ENCODE measurements around the gene PHF12.
A peak's percentile ranks its signal among the peaks of the same experiment; 100 is the strongest.
"Not testable (repeated sequence)": the region's sequence is repeated elsewhere in the genome, so short reads cannot be mapped to it uniquely, and the experiment has no call there.

Gene PHF12

DNA sequence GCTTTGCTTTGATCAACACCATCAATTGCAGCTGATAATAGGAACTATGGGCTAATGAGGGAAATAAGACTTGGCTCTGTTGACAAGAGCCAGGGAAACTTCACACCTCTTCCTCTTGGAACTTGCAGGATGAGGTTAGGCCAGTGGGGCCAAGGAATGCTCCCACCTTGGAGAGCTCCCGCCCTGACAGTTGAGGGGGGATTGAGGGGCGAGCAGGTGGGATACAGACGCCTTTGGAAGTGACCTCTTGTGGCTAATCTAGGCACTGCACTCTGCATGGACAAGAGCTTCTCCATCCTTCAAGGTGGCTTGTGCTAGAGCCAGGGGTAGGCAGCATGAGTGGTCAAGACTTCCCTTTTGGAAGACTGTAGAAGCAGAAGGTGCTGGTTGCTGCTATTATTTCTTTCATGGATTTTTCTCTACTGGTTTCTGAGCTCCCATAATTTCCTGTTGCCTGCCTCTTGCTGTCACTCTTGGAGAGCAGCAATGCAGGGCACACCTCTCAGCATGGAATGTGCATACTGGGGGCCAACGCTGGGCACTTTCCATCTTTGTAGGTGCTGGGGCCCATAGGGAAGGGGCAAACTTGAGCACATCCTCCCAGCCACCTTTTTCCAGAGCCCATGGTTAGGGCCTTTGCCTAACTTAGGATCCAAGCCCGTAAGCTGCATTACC is 2.3 kb upstream of the PHF12 start:
- no peak for DNase-seq (ENCODE audit: low read depth)

GRCh38 chr17:28951991-28952975 is 965 bp upstream of the PHF12 start:
- DNase-seq (ENCODE audit: low read depth) = peak; percentile 94

- DNase-seq (ENCODE audit: low read depth) = no peak
Measured at GRCh38 chr17:28950752-28951427, 428 bp downstream of the PHF12 start.

GRCh38 chr17:28950017-28950751 is 1.1 kb downstream of the PHF12 start:
- no peak for DNase-seq (ENCODE audit: low read depth)

GRCh38 chr17:28949185-28950016 is 1.9 kb downstream of the PHF12 start:
- DNase-seq (ENCODE audit: low read depth) = no peak

DNA sequence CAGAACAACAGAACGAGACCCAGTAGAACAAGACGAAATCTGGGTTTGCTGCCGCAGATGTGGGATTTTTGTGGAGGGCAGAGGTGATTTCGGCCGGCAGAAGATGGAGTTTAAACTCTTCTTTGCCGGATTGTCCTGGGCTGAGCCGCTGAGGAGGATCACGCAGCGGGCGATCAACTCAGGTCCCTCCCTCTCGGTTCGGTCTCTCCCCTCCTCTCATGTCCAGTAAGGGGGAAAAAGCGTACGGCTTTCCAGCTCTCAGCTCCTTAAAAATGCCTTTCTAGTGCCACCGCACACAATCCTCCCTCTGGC is 2.5 kb downstream of the PHF12 start:
- no peak for DNase-seq (ENCODE audit: low read depth)

- no peak for DNase-seq (ENCODE audit: low read depth)
Measured at GRCh38 chr17:28948342-28948741, 3.0 kb downstream of the PHF12 start.

DNA sequence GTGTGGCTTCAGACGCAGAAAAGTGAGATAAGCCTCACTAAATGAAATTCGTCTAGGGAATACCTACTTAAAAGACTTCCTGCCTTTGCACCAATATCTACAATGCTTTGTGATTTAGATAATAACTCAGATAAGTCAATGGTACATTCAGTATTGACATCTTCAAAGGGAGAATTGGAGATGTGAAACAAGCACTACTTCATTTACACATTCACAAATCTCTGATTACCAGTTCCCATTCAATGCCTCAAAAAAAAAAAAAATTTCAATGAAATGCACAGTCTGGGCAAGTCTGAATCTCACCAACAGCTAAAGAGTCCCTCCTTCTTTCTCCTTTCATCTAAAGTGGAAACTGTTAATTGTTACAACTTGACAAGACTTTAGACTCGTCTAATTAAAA is 3.7 kb downstream of the PHF12 start:
- DNase-seq (ENCODE audit: low read depth) = no peak

- peak; percentile 68 for DNase-seq (ENCODE audit: low read depth)
Measured at GRCh38 chr17:28946239-28946638, 5.1 kb downstream of the PHF12 start.

- peak; percentile 75 for DNase-seq (ENCODE audit: low read depth)
Measured at GRCh38 chr17:28944862-28945741, 6.2 kb downstream of the PHF12 start.

GRCh38 chr17:28944343-28944742 is 7.0 kb downstream of the PHF12 start:
- DNase-seq (ENCODE audit: low read depth) = no peak

DNA sequence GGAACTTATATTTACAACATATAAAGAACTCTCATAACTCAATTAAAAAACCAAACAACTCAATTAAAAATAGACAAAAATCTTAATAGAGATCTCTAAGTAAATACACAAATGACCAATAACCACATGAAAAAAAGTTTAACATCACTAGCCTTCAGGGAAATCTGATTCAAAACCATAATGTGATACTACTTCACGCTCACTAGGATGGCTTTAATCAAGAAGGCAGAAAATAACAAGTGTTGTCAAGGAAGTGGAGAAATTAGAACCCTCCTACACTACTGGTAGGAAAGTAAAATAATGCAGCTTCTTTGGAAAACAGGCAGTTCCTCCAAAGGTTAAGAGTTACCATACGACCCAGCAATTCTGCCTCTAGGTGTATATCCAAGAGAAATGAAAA is 8.4 kb downstream of the PHF12 start:
- DNase-seq (ENCODE audit: low read depth) = no peak

- DNase-seq (ENCODE audit: low read depth) = no peak
Measured at GRCh38 chr17:28941251-28941650, 10.1 kb downstream of the PHF12 start.

DNA sequence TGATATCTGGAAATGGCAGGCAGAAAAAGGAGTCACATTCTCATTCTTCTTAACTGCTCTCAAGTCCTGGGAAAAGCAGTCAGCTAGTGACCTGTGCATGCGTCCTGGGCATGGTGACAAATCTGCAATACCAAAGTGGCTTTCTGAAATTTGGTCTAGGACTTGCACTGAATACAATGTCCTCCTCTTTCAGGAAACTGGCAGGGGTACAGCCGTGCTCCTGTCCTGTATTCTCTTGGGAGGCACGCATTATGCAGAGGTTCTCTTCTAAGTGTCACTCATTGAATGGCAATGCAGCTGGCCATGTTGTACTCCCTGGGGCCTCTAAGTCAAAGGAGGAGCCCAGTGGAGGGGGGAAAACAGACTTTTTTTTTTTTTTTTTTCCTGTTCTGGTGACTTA is 10.6 kb downstream of the PHF12 start:
- no peak for DNase-seq (ENCODE audit: low read depth)

- DNase-seq (ENCODE audit: low read depth) = no peak
Measured at GRCh38 chr17:28940142-28940541, 11.2 kb downstream of the PHF12 start.

- DNase-seq (ENCODE audit: low read depth) = no peak
Measured at GRCh38 chr17:28938552-28938951, 12.8 kb downstream of the PHF12 start.

GRCh38 chr17:28937044-28937729 is 14.1 kb downstream of the PHF12 start:
- no peak for DNase-seq (ENCODE audit: low read depth)

DNA sequence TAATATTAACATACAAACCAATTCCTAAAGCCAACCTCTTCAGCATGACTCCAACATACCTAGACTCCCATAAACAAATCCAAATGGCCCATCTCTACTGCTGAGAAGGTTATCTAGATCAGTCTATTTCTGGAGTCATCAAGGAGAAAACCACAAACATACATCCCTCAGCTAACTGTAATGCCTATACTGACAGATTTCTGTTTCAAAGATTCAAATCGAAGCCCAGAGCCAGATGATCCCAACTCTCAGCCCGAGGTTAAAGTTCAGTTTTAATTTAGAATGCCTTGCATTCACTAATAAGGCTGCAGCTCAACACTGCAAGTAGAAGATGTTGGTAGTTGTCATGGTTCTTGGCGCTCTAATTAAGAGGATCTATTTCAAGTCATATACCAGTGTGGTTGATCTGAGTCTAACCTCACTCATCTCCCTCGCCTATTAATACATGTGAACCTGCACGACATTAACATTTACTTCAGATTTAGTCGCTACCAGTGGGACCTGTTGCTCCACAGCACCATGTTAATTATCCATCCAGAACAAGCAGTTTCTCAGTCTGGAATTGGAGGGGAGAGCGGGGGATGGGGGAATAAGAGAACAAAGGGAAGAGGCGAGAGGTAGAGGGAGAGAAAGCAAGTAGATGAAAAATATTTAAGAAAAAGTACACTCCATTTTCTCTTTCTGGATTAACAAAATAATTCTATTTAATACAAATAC is 15.4 kb downstream of the PHF12 start:
- no peak for DNase-seq (ENCODE audit: low read depth)

DNA sequence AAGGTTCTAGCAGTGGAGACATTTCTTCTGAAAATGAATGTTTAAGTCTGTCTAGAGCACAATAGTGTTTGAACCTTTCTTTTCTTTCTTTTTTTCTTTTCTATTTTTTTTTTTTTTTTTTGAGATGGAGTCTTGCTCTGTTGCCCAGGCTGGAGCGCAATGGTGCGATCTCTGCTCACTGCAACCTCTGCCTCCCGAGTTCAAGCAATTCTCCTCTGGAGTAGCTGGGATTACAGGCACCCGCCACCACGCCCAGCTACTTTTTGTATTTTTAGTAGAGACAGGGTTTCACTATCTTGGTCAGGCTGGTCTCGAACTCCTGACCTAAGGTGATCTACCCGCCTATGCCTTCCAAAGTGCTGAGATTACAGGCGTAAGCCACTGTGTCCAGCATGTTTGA is 16.8 kb downstream of the PHF12 start:
- not testable (repeated sequence) for DNase-seq (ENCODE audit: low read depth)
